Stimulated activated CD4-positive, alpha-beta T cell treated with anti-CD3 and anti-CD28 coated beads, TNF-alpha, amount 100 ng/mL, for 24 hours (primary cell): Measurements from ENCODE around the gene SEC24C.
"Not testable (repeated sequence)": the region's sequence is repeated elsewhere in the genome, so short reads cannot be mapped to it uniquely, and the experiment has no call there.

ENCODE experiments used
- DNase-seq, 3 experiments: peaks; one replicate each; pipeline ENCODE4 v3.0.0-alpha.2; 2020; ENCODE audit warnings: low read depth in 3 of 3

The SEC24C gene, protein sequence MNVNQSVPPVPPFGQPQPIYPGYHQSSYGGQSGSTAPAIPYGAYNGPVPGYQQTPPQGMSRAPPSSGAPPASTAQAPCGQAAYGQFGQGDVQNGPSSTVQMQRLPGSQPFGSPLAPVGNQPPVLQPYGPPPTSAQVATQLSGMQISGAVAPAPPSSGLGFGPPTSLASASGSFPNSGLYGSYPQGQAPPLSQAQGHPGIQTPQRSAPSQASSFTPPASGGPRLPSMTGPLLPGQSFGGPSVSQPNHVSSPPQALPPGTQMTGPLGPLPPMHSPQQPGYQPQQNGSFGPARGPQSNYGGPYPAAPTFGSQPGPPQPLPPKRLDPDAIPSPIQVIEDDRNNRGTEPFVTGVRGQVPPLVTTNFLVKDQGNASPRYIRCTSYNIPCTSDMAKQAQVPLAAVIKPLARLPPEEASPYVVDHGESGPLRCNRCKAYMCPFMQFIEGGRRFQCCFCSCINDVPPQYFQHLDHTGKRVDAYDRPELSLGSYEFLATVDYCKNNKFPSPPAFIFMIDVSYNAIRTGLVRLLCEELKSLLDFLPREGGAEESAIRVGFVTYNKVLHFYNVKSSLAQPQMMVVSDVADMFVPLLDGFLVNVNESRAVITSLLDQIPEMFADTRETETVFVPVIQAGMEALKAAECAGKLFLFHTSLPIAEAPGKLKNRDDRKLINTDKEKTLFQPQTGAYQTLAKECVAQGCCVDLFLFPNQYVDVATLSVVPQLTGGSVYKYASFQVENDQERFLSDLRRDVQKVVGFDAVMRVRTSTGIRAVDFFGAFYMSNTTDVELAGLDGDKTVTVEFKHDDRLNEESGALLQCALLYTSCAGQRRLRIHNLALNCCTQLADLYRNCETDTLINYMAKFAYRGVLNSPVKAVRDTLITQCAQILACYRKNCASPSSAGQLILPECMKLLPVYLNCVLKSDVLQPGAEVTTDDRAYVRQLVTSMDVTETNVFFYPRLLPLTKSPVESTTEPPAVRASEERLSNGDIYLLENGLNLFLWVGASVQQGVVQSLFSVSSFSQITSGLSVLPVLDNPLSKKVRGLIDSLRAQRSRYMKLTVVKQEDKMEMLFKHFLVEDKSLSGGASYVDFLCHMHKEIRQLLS

DNA sequence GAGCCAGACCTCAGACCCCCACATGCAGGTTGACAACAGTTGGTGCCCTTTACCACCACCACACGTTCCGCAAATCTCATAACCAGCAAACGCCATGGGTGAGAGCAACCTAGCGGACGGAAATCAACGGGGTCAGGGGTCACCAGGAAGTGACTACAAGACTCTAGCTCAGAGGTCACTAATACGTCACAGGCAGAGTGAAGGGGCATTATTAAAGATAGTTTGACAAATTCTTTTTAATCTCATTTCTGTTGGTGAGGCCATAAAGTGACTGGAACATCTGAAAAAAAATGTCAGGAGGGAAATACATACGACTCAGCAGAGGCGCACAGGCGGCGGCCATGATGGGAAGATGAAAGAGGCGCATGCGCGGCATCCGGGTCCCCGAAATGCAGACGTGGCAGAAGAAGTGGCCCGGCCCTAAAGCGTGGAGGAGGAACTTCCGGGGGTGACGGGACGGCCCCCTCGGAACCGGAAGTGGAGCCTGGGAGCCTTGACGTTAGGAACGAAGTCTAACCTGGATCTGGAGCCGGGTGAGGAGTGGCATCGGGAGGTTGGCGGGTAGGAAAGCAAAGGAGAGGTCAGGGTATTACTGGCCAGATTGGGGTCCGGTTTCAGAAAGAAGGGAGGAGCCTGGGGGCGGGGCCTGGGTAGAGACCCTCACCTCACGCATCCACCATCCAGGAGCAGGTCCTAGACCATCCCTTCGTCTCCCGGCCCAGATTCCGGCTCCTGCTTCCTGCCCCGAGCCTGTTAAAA is at the start of gene SEC24C:
TSS of gene SEC24C (plus strand) at position 468 of the 759 bp plus-strand sequence. CDS start 2,461 bp downstream, outside the sequence.
- peak; percentile 91 to 94 (median 92) for DNase-seq

DNA sequence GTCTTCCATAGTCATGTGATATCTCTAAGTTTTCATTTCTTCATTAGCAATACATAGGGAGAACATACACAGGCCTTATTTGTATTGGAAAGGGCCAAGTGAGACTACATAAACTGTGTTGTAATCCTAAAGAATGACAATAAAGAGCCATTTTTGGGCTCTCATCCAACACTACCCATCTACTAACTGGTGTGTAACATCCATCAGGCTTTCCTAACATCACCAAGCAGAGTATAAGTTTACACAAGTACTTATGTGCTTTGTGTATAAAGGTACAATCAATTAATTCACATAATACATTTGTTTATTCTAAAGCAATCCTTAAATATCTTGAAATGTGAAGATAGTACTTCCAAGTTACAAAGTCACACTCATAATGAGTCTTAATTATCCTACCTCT is 48.9 kb upstream of the SEC24C start:
- not testable (repeated sequence) for DNase-seq

DNA sequence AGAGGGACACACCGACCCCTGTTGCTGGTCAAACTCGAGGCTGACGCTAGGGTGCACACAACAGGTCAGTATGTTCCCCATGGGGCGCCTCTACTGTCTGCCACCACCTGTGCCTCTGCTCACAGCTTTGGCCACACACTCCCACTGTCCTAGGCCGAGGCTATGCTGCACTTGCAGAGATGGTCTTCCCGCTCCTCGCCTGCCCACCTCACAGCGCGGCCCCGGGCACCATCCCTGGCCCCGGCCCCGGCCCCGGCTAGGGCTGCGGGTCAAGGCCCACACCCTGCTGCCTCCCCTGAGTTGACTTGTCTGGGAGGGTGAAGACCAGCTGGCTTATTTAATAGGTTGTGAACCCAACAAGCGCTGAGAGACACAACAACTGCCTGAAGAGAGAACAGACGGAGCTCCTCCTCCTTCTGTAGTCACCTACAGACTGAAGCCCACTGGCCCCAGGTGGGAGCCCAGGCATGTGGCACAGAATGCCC is 46.5 kb upstream of the SEC24C start, which contains the start of gene AGAP5:
TSS of gene AGAP5 (minus strand) at position 435 of the 485 bp plus-strand sequence. CDS start at position 81, 354 bp downstream.
- not testable (repeated sequence) for DNase-seq

DNA sequence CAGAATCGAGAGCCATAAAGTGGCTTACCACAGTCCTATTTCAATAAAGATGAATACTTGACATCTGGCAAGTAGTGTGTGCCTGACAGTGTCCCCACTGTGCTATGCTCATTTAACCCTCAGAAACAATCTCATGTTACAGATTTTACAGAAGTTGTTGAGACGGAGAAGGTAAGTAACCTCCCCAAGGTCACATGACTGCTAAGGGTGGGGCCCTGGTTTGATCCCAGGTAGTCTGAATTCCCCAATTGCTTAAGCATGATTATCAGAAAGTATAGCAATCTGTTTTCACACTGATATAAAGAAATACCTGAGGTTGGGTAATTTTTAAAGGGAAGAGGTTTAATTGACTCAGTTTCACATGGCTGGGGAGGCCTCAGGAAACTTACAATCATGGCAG is 45.4 kb upstream of the SEC24C start:
- not testable (repeated sequence) for DNase-seq

DNA sequence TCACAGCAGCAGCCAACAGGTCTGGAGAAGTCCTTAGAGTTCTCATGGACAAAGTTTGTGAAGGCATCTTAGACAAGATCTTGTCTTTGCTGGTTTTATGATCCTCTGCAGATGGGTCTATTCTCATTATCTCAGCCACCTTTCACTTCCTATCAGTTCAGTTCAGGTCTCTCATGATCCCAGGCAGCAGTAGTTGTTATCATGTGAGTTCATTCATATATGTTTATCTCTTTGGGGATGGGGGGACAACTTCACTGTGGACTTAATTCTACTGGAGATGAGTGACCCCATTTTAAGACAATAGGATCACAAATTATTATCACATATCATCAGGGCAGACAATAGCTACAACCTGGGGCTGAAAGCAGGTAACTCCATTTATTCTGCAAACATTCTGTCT is 40.2 kb upstream of the SEC24C start:
- not testable (repeated sequence) for DNase-seq

DNA sequence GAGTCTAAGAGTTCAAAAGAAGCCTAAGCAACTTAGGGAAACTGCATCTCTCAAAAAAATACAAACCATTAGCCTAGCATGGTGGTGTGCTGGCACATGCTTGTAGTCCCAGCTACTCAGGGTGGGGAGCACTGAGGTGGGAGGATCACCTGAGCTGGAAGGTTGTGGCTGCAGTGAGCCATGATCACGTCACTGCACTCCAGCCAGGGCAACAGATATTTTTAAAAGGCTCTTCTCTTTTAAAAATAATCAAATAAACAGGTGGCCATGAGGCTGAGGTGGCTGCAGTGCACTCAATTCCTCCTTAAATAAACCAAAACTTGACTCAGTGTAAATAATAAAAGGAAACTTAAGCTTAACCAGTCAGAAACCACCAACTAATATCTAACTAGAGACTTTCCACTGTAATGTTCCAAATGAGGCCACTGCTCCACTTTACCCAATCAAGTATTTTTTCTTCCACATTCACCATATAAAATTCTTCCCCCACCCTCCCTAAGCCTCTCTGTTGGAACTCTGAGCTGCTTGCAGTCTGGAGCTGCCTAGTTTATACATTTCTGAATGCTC is 38.6 kb upstream of the SEC24C start:
- not testable (repeated sequence) for DNase-seq

DNA sequence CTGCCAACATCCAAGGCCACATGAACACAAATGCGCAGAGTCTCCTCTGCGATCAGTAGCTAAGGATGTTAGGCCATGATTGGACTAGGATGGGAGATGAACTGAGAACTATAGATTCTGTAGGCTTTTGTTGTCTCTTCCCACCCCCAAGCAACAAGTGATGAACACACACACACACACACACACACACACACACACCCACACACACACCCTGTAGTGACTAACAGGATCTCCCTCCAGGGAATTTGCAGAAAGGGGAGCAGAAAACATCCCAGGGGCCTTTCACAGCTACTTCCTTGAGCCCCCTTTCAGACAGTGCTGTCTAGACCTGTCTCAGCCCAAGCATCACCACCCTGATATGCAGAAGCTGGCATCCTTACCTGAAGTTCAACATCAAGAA is 37.7 kb upstream of the SEC24C start:
- not testable (repeated sequence) for DNase-seq

DNA sequence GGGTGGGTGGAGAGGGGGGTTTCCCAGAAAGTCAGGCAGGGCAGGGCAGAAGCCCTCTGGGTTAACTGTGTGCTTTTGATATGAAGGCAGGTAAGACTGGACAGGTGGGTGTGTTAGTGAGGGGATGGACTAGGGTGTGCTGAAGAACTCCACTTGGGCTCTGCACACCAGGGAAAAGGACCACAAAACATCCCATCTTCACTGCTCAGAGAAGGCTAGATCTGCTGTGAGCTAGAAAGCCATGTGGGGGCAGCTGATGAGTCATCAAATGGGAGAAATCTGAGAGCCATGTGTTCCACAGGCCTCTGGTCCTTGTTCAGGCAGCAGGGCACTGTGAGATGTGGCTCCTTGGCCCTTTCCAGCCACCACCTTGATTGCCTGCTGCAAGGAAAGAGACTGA is 36.5 kb upstream of the SEC24C start:
- not testable (repeated sequence) for DNase-seq

DNA sequence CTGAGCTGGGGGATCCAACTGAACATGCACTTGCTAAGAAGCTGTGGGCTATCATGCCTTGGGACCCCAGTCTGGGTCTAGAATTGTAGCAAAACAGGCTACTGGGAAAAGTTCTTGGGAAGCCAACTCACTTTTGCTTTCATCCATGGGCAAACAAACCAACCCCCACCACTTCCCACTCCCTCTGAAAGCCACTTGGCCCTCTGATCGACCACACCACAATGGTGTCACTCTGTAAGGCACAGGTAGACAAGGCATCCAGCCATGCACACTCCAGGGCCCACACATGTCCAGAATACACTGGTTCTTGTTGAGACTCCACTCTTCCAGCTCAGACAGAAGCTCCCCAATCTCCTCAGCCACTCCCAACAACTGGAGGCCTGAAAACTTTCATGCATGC is 36.0 kb upstream of the SEC24C start:
- DNase-seq: not testable (repeated sequence)

DNA sequence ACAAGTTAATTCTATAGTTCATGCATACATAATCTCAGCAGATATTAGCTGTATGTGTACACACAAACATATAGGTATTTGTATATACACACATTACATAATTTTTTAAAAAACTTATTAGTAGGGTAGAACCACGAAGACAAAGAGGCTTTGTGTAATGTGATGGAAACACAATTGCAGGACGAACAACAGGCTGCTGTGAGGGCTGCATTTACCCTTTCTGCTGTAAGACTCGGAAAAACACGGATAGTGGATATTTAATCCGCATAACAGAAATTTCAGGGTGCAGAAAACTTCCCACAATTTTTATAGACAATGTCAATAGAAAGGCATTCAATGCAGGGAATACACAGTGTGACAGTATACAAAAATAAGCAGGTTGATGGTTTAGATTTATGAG is 32.5 kb upstream of the SEC24C start:
- DNase-seq: not testable (repeated sequence)

DNA sequence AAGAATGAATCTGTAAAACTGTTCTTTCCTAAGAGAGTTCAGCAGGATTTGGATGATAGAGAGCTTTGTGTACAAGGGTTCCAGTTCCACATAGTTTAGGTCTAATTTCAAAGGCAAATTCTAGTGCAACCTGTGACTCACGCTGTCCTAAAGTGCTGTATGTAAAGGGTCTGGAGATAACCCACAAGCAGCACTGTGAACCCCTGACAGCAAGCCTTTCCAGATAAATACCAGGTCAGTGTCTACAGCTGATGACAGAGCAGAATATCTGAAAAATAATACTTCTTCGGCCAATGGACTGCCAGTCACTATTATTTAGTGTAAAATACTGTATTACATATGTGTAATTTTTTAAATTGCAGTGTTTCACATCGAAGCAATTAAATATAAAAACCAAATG is 30.3 kb upstream of the SEC24C start:
- DNase-seq: not testable (repeated sequence)

DNA sequence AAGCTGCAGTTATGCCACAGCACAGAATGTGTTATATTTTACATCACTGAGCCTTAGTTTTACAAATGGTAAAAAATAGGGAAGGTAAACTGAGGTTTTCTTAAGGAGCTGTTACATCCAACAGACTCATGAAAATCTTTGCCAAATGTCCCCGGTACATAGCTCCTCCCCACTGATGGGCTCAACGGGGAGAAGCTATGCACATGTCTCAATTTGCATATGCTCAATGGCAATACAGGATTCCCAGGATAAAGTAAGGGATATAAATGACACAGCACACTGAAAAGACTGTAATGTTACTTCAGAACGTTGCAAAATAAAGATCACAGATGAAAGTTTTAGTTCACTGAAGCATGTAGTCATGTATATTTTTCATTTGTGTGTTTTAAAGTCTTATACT is 29.7 kb upstream of the SEC24C start:
- DNase-seq: not testable (repeated sequence)

DNA sequence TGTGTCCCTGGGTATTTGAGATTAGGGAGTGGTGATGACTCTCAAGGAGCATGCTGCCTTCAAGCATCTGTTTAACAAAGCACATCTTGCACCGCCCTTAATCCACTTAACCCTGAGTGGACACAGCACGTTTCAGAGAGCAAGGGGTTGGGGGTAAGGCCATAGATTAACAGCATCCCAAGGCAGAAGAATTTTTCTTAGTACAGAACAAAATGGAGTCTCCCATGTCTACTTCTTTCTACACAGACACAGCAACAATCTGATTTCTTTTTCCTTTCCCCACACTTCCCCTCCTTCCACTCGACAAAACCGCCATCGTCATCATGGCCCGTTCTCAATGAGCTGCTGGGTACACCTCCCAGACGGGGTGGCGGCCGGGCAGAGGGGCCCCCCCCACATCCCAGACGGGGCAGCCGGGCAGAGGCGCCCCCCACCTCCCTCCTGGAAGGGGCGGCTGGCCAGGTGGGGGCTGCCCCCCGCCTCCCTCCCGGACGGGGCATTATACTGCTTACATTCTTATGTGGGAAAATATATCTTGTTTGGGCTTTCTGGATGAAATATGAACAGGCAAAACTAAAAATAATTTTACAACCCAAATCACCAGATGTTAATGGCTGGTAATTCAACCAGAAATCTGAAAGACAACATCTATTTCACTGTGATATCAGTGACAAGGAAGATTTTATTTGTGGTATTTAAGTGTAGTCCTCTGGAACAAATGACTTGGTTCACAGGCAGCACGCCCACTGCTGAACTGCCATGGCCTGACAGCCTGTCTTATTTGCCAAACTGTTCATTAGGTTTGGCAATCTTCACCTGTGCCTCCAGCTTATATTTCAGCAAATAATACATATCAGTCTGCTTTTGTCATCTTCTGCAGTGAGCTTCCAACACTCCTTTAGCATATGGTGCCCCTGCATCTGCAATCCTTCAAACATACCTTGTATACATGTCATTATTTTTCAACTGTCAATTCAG is 28.7 kb upstream of the SEC24C start:
- not testable (repeated sequence) for DNase-seq

DNA sequence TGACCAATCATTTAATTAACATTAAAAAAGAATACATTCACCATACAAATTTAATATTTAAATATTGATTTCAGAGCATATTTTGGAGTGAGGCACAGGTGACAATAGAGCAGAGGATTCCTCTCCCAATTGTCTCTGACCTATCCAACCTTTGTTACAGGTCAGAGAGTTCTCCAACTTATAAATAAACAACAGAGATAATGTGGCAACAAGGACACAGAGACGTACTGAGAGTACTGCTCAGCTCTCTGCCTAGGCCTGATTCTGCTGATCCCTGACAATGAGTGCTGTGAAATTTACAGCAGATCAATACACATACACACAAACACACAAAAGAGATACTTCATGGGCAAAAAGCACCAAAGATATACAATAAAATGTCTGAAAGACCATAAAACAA is 27.9 kb upstream of the SEC24C start:
- no peak for DNase-seq

DNA sequence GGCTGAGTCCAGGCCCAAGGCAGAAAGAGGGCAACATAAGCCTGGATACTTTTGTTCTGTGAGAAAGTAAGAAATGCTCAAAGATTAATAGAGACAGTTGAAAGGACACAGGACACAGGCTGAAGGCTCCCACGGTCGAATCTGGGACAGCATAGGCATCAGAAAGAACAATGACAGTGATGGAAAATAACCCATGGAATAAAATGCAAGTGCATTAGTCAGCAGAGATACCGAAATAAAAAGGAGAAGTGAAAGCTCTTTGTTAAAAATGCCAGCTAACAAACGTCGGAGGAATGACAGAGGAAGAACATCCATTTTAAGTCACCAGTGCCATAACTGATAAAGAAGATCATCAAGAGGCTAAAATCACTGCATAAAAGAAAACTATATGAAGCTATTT is 26.6 kb upstream of the SEC24C start:
- DNase-seq: no peak

DNA sequence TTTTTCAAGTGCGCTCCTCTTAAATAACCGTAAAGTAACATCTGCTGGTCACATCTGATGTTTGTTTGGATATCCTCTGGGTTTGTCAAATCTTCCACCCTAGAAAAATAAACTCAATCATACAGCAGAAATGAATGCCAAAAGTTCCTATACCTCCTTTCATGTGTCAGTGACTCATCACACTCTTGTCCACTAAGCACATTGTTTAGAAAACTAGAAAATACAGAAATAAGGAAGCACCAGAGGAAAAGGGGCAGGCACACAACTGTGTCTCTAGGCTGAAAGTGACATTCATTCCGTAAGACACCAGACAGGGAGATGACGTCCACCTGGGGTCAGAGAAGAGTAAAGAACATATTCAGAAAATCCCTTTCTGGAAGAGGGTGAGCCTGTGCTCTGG is 23.6 kb upstream of the SEC24C start:
- DNase-seq: not testable (repeated sequence)

DNA sequence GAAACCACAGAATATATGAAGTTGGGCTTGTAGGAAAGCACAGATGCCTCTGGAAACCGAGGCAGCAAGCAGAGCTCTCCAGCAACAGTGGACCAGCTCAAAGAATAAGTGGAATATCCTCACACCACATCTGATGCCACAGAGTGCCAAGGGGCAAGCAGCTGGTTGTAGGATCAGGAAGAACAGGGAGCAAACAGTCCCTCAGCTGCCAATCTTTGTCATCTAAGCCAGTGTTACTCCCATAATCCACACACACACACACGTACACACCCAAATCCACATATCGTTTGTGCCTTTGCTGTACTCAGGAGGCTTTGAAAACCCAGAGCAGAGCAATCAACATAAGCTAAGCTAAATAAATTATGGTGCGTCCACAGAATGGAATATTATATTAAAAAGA is 20.7 kb upstream of the SEC24C start:
- no peak for DNase-seq

DNA sequence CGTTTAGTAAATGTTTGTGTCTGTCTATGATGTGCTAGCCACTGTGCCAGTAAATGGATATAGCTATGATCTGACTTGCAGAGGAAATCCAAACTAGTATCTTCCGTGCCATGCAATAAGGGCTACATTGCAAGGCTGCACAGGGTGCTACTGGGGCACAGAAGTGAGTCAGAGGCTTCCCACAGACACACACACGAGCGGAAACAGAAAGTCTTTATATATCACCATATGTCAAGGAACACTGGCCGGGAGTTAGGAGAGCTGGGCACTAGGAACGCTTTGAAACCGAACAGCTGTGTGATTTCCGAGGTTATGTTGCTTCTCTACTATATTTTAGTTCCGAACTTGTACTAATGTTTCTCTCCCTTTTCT is 14.4 kb upstream of the SEC24C start:
- peak; percentile 11 to 29 (median 17) for DNase-seq

DNA sequence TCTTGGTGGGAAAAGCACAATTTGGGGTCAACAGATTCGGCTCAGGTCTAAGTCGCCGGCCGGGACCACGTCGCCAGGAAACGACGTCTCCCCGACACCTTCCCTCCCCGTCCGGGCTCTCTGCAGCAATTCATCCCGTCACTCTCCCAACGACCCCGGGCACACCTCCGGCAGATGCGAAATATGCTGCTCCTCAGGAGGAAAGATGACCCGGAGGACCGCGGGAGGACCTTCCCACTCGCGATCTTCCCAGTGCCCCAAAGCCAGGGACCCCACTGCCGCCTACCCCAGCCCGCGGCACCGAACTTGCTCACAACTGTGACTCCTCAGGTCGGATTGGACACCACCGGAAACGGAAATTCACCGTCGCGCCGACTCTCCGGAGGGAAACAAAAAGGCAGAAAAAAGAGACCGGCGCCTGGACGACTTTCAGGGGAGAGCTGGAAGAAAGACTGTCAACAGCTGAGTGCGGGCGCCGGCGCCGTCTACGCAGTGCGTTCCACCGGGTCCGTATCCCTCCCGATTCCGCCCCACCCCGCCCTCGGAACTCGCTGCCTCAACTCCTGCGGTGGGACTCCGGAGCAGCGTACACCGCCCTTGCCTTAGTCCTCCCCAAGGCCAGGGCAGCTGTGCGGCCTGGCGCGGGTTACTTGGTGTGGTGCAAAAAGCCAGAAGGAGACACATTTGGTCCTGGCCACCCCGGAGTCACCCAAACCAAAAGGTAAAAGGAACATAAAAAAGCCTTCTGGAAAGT is 13.8 kb upstream of the SEC24C start:
- DNase-seq: peak; percentile 91 to 92 (median 92)
